ENCODE results near the gene EPN2. TPM values are rescaled to one million over a fixed set of nuclear protein-coding genes. Genes with fewer than 3 reads are reported as not detected.

The EPN2 gene
- total RNA-seq, 2 donors from 2014 or later: 2.6 to 9.7 TPM

- H3K36me3 Mint-ChIP-seq: peaks cover 0 to 5% of the 10 kb centered on the region in 2 donors
- H3K9me3 Mint-ChIP-seq: no peaks in the 10 kb centered on the region
- no peak for ATAC-seq
These were observed 73.0 kb downstream of the EPN2 start for GRCh38 chr17:19310151-19310550.

GRCh38 chr17:19311016-19311415 lies 73.8 kb downstream of the EPN2 start:
- no peaks in the 10 kb centered on the region for H3K9me3 Mint-ChIP-seq
- ATAC-seq (no peak), DNase-seq (ENCODE audit: low spot score in 2 of 2) (no peak)
- H3K36me3 Mint-ChIP-seq: peaks cover 0 to 5% of the 10 kb centered on the region in 2 donors
- no peak overlapping the region for H3K27ac Mint-ChIP-seq

More at GRCh38 chr17:19310151-19310550, 73.0 kb downstream of the EPN2 start:
- no peak overlapping the region for H3K27ac Mint-ChIP-seq
- DNase-seq (ENCODE audit: low spot score in 2 of 2): no peak

DNA sequence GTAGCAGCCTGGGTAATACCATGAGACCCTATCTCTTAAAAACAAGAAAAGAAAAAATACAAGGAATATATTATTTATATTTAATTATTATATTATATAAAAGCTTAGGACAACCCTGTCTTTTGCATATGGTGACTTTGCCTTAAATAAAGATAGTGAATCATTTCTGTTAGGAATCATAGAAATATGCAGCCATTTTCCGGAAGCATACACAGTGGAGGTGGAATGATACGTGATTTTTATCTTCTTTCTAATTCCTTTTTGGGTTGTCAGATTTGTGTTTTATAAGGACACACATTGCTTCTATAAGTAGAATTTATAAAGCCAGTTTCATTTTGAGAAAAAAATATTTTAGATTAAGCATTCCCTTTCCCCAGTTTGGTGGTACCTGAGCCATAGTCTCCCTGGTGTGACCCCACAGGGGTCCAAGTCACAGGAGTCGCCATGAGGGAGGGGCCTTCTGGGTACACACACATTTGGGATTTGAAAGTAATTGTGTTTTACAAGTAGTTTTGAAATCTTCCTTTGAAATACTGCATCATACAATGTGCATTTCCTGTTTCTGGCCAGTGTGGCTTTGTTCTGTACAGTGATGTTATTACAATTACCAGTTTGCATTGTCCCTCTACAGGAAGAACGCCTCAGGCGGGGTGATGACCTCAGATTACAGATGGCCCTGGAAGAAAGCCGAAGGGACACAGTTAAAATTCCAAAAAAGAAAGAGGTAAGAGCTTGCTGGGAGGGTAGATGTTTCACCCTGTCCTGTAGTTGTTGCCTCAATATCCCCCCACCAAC lies 74.5 kb downstream of the EPN2 start:
- no peak for DNase-seq (ENCODE audit: low spot score in 2 of 2)
- Mint-ChIP-seq H3K36me3 (peaks cover 0 to 5% of the 10 kb centered on the region in 2 donors), H3K9me3 (no peaks in the 10 kb centered on the region), H3K27ac (no peak overlapping the region)
- no peak for ATAC-seq

- Mint-ChIP-seq H3K9me3 (no peaks in the 10 kb centered on the region), H3K27ac (no peak overlapping the region), H3K36me3 (peaks cover 0 to 5% of the 10 kb centered on the region in 2 donors)
- ATAC-seq (no peak), DNase-seq (ENCODE audit: low spot score in 2 of 2) (no peak)
These were observed 75.2 kb downstream of the EPN2 start for GRCh38 chr17:19312406-19312805.

DNA sequence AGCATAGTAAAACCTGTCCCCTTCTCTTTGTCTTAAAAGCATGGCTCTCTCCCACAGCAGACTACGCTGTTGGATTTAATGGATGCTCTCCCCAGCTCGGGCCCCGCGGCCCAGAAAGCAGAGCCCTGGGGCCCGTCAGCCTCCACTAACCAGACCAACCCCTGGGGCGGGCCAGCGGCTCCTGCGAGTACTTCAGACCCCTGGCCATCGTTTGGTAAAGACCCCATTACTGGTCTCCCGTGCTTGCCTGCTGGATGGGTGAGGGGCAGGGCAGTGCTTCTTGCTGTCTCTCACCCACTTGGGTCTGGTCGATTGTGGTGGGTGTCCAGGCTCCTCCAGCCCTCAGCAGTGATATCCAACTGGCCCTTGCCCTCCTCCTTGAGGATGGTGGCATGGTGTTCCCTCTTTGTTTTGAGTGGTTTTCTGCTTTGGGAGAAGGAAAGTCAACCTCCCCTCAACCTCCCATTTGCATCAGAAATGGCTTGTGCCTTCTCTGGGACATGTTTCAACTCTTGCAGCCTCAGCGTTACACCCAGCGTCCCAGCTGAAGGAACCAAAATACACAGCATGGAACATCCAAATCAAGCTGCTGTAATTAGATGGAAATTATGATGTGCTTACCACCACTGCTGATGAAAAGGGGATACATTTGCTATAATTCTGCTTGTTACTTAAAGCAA lies 76.0 kb downstream of the EPN2 start:
- DNase-seq (ENCODE audit: low spot score in 2 of 2) (no peak), ATAC-seq (no peak)
- no peak overlapping the region for H3K27ac Mint-ChIP-seq
- no peaks in the 10 kb centered on the region for H3K9me3 Mint-ChIP-seq
- H3K36me3 Mint-ChIP-seq: peaks cover 0 to 5% of the 10 kb centered on the region in 2 donors

- Mint-ChIP-seq H3K27ac (peak overlapping the region in 1 of 2 donors; percentile 48), H3K9me3 (no peaks in the 10 kb centered on the region), H3K36me3 (peaks cover 0 to 5% of the 10 kb centered on the region in 2 donors)
- DNase-seq (ENCODE audit: low spot score in 2 of 2): no peak
- ATAC-seq: no peak
These were observed 76.8 kb downstream of the EPN2 start for GRCh38 chr17:19313746-19314651.

DNA sequence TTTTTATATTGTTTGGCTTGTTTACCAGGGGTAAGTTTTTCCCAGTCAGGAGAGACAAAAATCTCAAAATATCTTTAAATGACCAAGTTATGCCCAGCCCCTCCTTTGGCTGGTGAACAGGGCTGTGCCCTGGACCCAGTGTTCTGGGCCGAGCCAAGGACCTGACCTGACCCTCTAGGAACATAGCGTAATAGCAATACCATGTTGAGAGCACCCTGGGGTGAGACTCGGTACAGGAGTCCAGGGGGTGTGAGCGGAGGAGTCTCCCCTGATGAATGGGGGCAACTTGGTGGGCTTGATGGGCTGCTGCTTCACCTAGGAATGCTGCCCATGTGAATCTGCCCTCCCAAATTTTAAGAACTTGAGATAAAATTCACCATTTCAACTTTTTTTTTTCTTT lies 77.9 kb downstream of the EPN2 start:
- Mint-ChIP-seq H3K27ac (no peak overlapping the region), H3K36me3 (no peaks in the 10 kb centered on the region), H3K9me3 (no peaks in the 10 kb centered on the region)
- ATAC-seq (no peak), DNase-seq (ENCODE audit: low spot score in 2 of 2) (no peak)

- no peak for ATAC-seq
- DNase-seq (ENCODE audit: low spot score in 2 of 2): no peak
- no peak overlapping the region for H3K27ac Mint-ChIP-seq
- H3K9me3 Mint-ChIP-seq: no peaks in the 10 kb centered on the region
- H3K36me3 Mint-ChIP-seq: no peaks in the 10 kb centered on the region
These were observed 79.7 kb downstream of the EPN2 start for GRCh38 chr17:19316761-19317358.

- DNase-seq (ENCODE audit: low spot score in 2 of 2): no peak
- ATAC-seq: no peak
- H3K9me3 Mint-ChIP-seq: no peaks in the 10 kb centered on the region
- no peak overlapping the region for H3K27ac Mint-ChIP-seq
- H3K36me3 Mint-ChIP-seq: no peaks in the 10 kb centered on the region
These were observed 80.4 kb downstream of the EPN2 start for GRCh38 chr17:19317359-19318095.

GRCh38 chr17:19318611-19319010 lies 81.4 kb downstream of the EPN2 start:
- H3K9me3 Mint-ChIP-seq: no peaks in the 10 kb centered on the region
- ATAC-seq (no peak), DNase-seq (ENCODE audit: low spot score in 2 of 2) (no peak)
- H3K27ac Mint-ChIP-seq: no peak overlapping the region
- H3K36me3 Mint-ChIP-seq: no peaks in the 10 kb centered on the region

DNA sequence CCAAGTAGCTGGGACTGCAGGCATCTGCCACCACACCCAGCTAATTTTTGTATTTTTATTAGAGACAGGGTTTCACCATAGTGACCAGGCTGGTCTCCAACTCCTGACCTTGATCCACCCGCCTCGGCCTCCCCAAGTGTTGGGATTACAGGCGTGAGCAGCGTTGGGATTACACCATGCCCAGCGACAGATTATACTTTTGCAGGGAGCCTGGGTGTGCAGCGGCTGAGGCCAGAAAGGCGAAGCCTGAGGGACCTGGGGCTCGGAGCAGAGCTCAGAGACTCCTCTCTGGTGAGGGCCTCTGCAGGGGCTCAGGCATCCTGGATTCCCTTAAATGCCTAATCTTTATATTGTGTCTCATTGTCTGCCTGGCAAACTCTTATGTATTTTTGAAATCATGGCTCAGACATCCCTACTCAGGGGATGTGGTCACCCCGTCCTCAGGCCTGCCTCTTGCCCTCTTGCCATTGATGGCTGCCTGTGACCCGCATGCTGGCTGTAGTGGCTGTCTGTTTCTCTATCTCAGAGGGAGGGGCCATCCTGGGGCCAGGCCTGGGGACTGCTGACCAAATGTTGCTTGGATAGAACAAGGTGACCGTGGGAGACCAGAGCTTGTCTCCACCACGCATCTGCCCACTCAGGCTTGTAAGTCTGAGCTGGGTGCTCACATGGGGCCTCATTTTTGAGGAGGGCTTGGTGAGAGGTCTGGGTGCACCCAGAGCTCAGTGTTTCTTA lies 82.8 kb downstream of the EPN2 start:
- Mint-ChIP-seq H3K36me3 (peaks cover 0 to 4% of the 10 kb centered on the region in 2 donors), H3K27ac (no peak overlapping the region), H3K9me3 (peaks cover 0 to under 1% of the 10 kb centered on the region in 2 donors)
- ATAC-seq: no peak
- no peak for DNase-seq (ENCODE audit: low spot score in 2 of 2)

DNA sequence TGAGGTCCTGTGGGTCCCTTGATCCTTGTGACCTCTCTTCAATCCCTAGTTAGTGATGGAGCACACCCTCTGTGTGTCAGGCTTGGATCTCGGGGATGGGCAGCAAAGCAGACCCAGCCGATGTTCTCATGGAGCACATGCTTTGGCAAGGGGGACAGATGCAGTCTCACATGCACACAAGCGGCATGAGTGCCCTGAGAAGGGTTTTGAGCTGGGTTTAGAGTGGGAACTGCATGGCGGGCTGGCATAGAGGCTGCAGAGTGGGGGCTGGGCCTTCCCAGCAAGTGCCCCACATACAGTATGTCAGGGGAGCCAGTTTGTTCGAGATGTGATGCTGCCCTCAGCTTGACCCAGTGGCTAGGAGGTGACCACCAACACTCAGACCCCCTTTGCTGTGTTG lies 83.7 kb downstream of the EPN2 start:
- Mint-ChIP-seq H3K36me3 (peaks cover 0 to 8% of the 10 kb centered on the region in 2 donors), H3K9me3 (peaks cover 0 to 7% of the 10 kb centered on the region in 2 donors), H3K27ac (no peak overlapping the region)
- no peak for ATAC-seq
- no peak for DNase-seq (ENCODE audit: low spot score in 2 of 2)

DNA sequence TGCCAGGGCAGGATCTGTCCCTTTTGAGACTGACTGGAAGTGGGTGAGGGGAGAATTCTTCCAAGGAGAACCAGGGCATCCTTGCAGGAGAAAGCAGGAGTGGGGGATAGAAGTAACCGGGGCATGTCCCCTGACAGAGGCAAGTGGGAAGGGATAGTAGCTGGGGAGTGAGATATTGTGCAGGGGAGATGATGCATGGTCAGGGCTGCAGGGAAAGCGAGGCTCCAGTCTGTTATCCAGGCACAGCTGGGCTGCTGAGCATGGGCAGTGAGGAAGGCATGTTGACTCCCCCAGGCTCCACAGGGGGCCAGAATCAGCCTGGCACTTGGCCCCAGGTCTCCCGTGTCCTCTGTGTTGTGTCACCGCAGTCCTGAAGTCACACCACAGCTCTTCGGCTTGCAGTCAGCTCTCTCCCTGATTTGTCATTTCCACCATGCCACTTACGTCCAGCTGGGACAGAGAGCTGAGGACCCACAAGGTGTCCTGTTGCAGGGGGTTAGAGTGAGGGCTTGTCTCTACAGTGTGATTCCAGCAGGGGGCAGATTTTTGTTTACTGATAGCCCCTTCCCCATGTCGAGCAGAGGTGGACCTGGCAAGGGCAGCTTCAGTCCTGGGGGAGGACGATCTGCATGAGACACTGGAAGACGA lies 84.4 kb downstream of the EPN2 start:
- no peak overlapping the region for H3K27ac Mint-ChIP-seq
- DNase-seq (ENCODE audit: low spot score in 2 of 2): no peak
- H3K9me3 Mint-ChIP-seq: peaks cover 0 to 7% of the 10 kb centered on the region in 2 donors
- H3K36me3 Mint-ChIP-seq: peaks cover 0 to 8% of the 10 kb centered on the region in 2 donors
- ATAC-seq: no peak

- Mint-ChIP-seq H3K9me3 (peaks cover 0 to 7% of the 10 kb centered on the region in 2 donors), H3K27ac (no peak overlapping the region), H3K36me3 (peaks cover 0 to 8% of the 10 kb centered on the region in 2 donors)
- DNase-seq (ENCODE audit: low spot score in 2 of 2) (no peak), ATAC-seq (no peak)
These were observed 85.0 kb downstream of the EPN2 start for GRCh38 chr17:19322129-19322505.

DNA sequence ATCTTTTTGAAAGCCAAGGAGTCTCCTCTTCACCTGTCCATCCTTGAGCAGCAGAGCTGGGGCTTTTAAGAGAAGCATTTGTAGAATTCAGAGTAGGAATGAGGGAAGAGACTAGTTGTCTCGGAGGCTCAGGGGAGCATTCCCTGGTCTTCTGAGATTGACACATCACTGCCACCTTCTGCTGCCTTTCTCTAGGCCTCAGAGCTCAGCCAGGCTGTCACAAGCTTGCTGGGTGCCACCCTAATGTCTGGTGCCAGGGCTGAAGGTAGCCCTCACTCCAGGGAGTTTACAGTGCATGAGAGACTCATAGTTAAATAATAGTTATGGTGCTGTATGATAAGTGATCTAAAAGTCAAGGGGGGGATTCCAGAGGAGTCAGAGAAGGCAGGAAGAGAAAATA lies 85.7 kb downstream of the EPN2 start:
- ATAC-seq (no peak), DNase-seq (ENCODE audit: low spot score in 2 of 2) (no peak)
- H3K36me3 Mint-ChIP-seq: peaks cover 0 to 8% of the 10 kb centered on the region in 2 donors
- H3K27ac Mint-ChIP-seq: no peak overlapping the region
- H3K9me3 Mint-ChIP-seq: peaks cover 0 to 7% of the 10 kb centered on the region in 2 donors

Data from activated naive CD4-positive, alpha-beta T cell treated with anti-CD3 and anti-CD28 coated beads, Interleukin-2, amount 50 U/mL, for 72 hours (primary cell).